SK-N-SH treated with all-trans-retinoic acid at 6 μM for 48 hours (cell line): ENCODE measurements around the gene LYPLAL1.
"Not testable (repeated sequence)": the region's sequence is repeated elsewhere in the genome, so short reads cannot be mapped to it uniquely, and the experiment has no call there.

Source experiments
- ATAC-seq: fragments of 200-7000 bp; cut with Tn5 transposase; 3 replicates; pipeline ENCODE4 v1.9.1; 2020; ENCODE audit warnings: mild to moderate bottlenecking, moderate library complexity
- ARNTL ChIP-seq: fragments of 450-650 bp; formaldehyde crosslinking; IDR thresholded peaks from 2 replicates; pipeline ENCODE4 v1.5.0; 2020; ENCODE audit warnings: low read depth, mild to moderate bottlenecking, moderate library complexity, borderline replicate concordance
- BACH2 ChIP-seq: fragments of 250-450 bp; sonication (Bioruptor Pico); IDR thresholded peaks from 2 replicates; pipeline ENCODE4 v1.9.0; 2021; ENCODE audit warnings: mild to moderate bottlenecking, borderline replicate concordance
- CREB5 ChIP-seq: fragments of 250-450 bp; sonication (Bioruptor Pico); IDR thresholded peaks from 2 replicates; pipeline ENCODE4 v1.5.1; 2020; ENCODE audit warnings: low read depth, mild to moderate bottlenecking, moderate library complexity
- CSDC2 ChIP-seq: fragments of 250-450 bp; sonication (Bioruptor Pico); IDR thresholded peaks from 2 replicates; pipeline ENCODE4 v1.5.0; 2020; ENCODE audit warnings: mild to moderate bottlenecking, moderate library complexity
- ESRRG ChIP-seq: fragments of 250-450 bp; sonication (Bioruptor Pico); IDR thresholded peaks from 2 replicates; pipeline ENCODE4 v1.6.1; 2021; ENCODE audit warnings: mild to moderate bottlenecking
- GLIS3 ChIP-seq: fragments of 250-450 bp; sonication (Bioruptor Pico); IDR thresholded peaks from 2 replicates; pipeline ENCODE4 v1.5.0; 2020; ENCODE audit warnings: mild to moderate bottlenecking, moderate library complexity
- ISL1 ChIP-seq: fragments of 250-450 bp; sonication (Bioruptor Pico); IDR thresholded peaks from 2 replicates; pipeline ENCODE4 v2.1.2; 2022; ENCODE audit warnings: mild to moderate bottlenecking, moderate library complexity
- PPARA ChIP-seq: fragments of 250-450 bp; sonication (Bioruptor Pico); IDR thresholded peaks from 2 replicates; pipeline ENCODE4 v1.5.0; 2020; ENCODE audit warnings: mild to moderate bottlenecking, borderline replicate concordance
- RARB ChIP-seq: fragments of 250-450 bp; sonication (Bioruptor Pico); IDR thresholded peaks from 2 replicates; pipeline ENCODE4 v1.8.0; 2021; ENCODE audit warnings: mild to moderate bottlenecking, moderate library complexity
- TOX ChIP-seq: fragments of 250-450 bp; sonication (Bioruptor Pico); IDR thresholded peaks from 2 replicates; pipeline ENCODE4 v1.8.0; 2021; ENCODE audit warnings: mild to moderate bottlenecking, moderate library complexity, borderline replicate concordance
- TSHZ2 ChIP-seq: fragments of 250-450 bp; sonication (Bioruptor Pico); IDR thresholded peaks from 2 replicates; pipeline ENCODE4 v1.5.0; 2020; ENCODE audit warnings: mild to moderate bottlenecking, moderate library complexity
- ZFP30 ChIP-seq: fragments of 450-650 bp; formaldehyde crosslinking; IDR thresholded peaks from 2 replicates; pipeline ENCODE4 v1.5.0; 2022; ENCODE audit warnings: mild to moderate bottlenecking, moderate library complexity
- ZNF565 ChIP-seq: fragments of 450-650 bp; formaldehyde crosslinking; conservative IDR thresholded peaks from 2 replicates; pipeline ENCODE4 v1.5.0; 2020; ENCODE audit warnings: low read depth, mild to moderate bottlenecking, moderate library complexity
- ZNF8 ChIP-seq: fragments of 450-650 bp; formaldehyde crosslinking; IDR thresholded peaks from 2 replicates; pipeline ENCODE4 v1.5.0; 2020; ENCODE audit warnings: mild to moderate bottlenecking, moderate library complexity
- TF ChIP-seq, protein P1 (sequence below): fragments of 250-450 bp; sonication (Bioruptor Pico); IDR thresholded peaks from 2 replicates; pipeline ENCODE4 v1.5.1; 2021; ENCODE audit warnings: mild to moderate bottlenecking, moderate library complexity
- TF ChIP-seq, protein P2 (sequence below): fragments of 250-450 bp; sonication (Bioruptor Pico); IDR thresholded peaks from 2 replicates; pipeline ENCODE4 v1.8.0; 2020; ENCODE audit warnings: mild to moderate bottlenecking, moderate library complexity, borderline replicate concordance

Gene LYPLAL1

GRCh38 chr1:219195833-219196232 lies 22.2 kb downstream of the LYPLAL1 start:
- not testable (repeated sequence) for ATAC-seq
- TF ChIP-seq ZNF8 = peak; percentile 68; the same call in 1 of the 2 replicates

GRCh38 chr1:219201656-219202055 lies 28.0 kb downstream of the LYPLAL1 start:
- TF ChIP-seq, protein P1, sequence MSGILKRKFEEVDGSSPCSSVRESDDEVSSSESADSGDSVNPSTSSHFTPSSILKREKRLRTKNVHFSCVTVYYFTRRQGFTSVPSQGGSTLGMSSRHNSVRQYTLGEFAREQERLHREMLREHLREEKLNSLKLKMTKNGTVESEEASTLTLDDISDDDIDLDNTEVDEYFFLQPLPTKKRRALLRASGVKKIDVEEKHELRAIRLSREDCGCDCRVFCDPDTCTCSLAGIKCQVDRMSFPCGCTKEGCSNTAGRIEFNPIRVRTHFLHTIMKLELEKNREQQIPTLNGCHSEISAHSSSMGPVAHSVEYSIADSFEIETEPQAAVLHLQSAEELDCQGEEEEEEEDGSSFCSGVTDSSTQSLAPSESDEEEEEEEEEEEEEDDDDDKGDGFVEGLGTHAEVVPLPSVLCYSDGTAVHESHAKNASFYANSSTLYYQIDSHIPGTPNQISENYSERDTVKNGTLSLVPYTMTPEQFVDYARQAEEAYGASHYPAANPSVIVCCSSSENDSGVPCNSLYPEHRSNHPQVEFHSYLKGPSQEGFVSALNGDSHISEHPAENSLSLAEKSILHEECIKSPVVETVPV (CRISPR knock-in tag) = no peak
- TF ChIP-seq CREB5 (no peak), BACH2 (CRISPR knock-in tag) (no peak), CSDC2 (CRISPR knock-in tag) (no peak), ESRRG (CRISPR knock-in tag) (no peak), RARB (CRISPR knock-in tag) (no peak), ZFP30 (no peak), GLIS3 (CRISPR knock-in tag) (no peak)
- TF ChIP-seq, protein P2, sequence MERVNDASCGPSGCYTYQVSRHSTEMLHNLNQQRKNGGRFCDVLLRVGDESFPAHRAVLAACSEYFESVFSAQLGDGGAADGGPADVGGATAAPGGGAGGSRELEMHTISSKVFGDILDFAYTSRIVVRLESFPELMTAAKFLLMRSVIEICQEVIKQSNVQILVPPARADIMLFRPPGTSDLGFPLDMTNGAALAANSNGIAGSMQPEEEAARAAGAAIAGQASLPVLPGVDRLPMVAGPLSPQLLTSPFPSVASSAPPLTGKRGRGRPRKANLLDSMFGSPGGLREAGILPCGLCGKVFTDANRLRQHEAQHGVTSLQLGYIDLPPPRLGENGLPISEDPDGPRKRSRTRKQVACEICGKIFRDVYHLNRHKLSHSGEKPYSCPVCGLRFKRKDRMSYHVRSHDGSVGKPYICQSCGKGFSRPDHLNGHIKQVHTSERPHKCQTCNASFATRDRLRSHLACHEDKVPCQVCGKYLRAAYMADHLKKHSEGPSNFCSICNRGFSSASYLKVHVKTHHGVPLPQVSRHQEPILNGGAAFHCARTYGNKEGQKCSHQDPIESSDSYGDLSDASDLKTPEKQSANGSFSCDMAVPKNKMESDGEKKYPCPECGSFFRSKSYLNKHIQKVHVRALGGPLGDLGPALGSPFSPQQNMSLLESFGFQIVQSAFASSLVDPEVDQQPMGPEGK (CRISPR knock-in tag) = no peak
- ATAC-seq = no peak

DNA sequence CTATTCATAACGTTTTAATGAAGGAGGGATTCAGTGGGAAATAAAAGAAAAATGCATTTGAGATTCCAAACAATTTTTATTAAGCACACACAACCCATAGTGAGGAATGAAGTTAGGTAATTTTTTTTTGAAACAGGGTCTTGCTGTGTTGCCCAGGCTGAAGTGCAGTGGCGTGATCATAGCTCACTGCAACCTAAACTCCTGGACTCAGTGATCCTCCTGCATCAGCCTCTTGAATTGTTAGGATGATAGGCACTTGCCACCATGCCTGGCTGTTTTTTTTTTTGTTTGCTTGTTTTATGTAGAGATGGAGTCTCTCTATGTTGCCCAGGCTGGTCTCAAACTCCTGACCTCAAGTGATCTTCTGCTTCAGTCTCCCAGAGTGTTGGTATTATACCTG lies 28.9 kb downstream of the LYPLAL1 start:
- ATAC-seq = no peak
- no peak for TF ChIP-seq CREB5
- TF ChIP-seq PPARA (CRISPR knock-in tag) = no peak
- no peak for TF ChIP-seq RARB (CRISPR knock-in tag)
- no peak for TF ChIP-seq TSHZ2 (CRISPR knock-in tag)
- TF ChIP-seq BACH2 (CRISPR knock-in tag) = no peak
- no peak for TF ChIP-seq ZFP30
- no peak for TF ChIP-seq ARNTL (CRISPR knock-in tag)
- no peak for TF ChIP-seq GLIS3 (CRISPR knock-in tag)
- TF ChIP-seq, protein P2 (CRISPR knock-in tag) = no peak
- TF ChIP-seq TOX = no peak
- no peak for TF ChIP-seq CSDC2 (CRISPR knock-in tag)
- TF ChIP-seq ZNF565 (CRISPR knock-in tag) = no peak
- TF ChIP-seq, all 23 proteins: peak for 0

DNA sequence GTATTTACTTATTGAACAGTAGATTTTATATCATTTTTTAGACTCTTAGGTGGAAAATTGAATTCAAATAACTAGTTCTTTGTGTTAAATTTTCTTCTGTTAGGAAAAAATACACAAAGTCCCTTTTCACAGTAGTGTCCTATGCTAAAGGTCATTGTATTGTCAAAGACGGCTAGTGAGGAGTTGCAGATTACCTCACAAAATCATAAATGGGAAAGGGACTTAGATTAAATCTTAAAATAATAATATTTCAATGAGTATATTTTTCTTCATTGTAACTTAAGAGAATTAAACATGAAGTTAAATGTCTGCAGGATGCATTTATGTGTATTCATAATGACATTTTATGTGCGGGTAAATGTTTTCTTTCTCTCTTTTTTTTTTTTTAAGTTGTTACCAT lies 32.7 kb downstream of the LYPLAL1 start:
- TF ChIP-seq ISL1 (CRISPR knock-in tag) = peak; percentile 96
- TF ChIP-seq, protein P2 (CRISPR knock-in tag) = no peak
- TF ChIP-seq, protein P1 (CRISPR knock-in tag) = no peak
- TF ChIP-seq, all 23 proteins: peak for 1
- no peak for ATAC-seq
